GM19023 (cell line): ENCODE measurements around the gene IRX5.

ENCODE experiments used
- ATAC-seq: cut with Tn5 transposase; IDR thresholded peaks from one replicate; pipeline ENCODE4 v1.9.1; 2021; ENCODE audit warnings: mild to moderate bottlenecking, moderate library complexity; ENCODE audit not compliant: unreplicated experiment

The IRX5 gene

GRCh38 chr16:54930005-54930868 is at the start of gene IRX5:
TSS of gene IRX5 (plus strand) at chr16:54930865. CDS start at chr16:54931199, 334 bp downstream.
- ATAC-seq = no peak

- ATAC-seq = no peak
Observed at GRCh38 chr16:54882556-54882955, 48.1 kb upstream of the IRX5 start.

- ATAC-seq = no peak
Observed at GRCh38 chr16:54883358-54883757, 47.3 kb upstream of the IRX5 start.

GRCh38 chr16:54886078-54886477 is 44.6 kb upstream of the IRX5 start:
- ATAC-seq = no peak

GRCh38 chr16:54890381-54890780 is 40.3 kb upstream of the IRX5 start:
- no peak for ATAC-seq

GRCh38 chr16:54891346-54891745 is 39.3 kb upstream of the IRX5 start:
- no peak for ATAC-seq

- no peak for ATAC-seq
Observed at GRCh38 chr16:54892981-54893380, 37.7 kb upstream of the IRX5 start.

GRCh38 chr16:54897930-54898329 is 32.7 kb upstream of the IRX5 start:
- no peak for ATAC-seq

- no peak for ATAC-seq
Observed at GRCh38 chr16:54901606-54902005, 29.1 kb upstream of the IRX5 start.

GRCh38 chr16:54903047-54903446 is 27.6 kb upstream of the IRX5 start:
- no peak for ATAC-seq

GRCh38 chr16:54911079-54911478 is 19.6 kb upstream of the IRX5 start:
- no peak for ATAC-seq

- no peak for ATAC-seq
Observed at GRCh38 chr16:54912720-54913119, 17.9 kb upstream of the IRX5 start.

- ATAC-seq = no peak
Observed at GRCh38 chr16:54921206-54921824, 9.3 kb upstream of the IRX5 start.

GRCh38 chr16:54923055-54923473 is 7.6 kb upstream of the IRX5 start:
- no peak for ATAC-seq

GRCh38 chr16:54923988-54924387 is 6.7 kb upstream of the IRX5 start:
- no peak for ATAC-seq

- no peak for ATAC-seq
Observed at GRCh38 chr16:54926166-54926838, 4.4 kb upstream of the IRX5 start.

- ATAC-seq = no peak
Observed at GRCh38 chr16:54927125-54928015, 3.3 kb upstream of the IRX5 start.

- no peak for ATAC-seq
Observed at GRCh38 chr16:54928016-54928356, 2.7 kb upstream of the IRX5 start.

GRCh38 chr16:54928411-54929089 is 2.1 kb upstream of the IRX5 start:
- ATAC-seq = peak; percentile 49
